ENCODE results near the gene TCP1. TPM values are rescaled to one million over a fixed set of nuclear protein-coding genes. Genes with fewer than 3 reads are reported as not detected.
A peak's percentile ranks its signal among the peaks of the same experiment; 100 is the strongest.

TCP1 gene
- total and polyA plus RNA-seq, 9 of the 15 experiments (the other 6 are each of a cell fraction or from before 2014, with no cell fraction given) = 331 to 801 (median 645) TPM

- TF ChIP-seq KLF6 (CRISPR knock-in tag; IDR thresholded peaks at IDR 0.05; ENCODE audit: borderline replicate concordance) (peak; percentile 74; the same call in 1 of the 2 replicates), BRF2 (IDR thresholded peaks at IDR 0.05; ENCODE audit: borderline replicate concordance, insufficient read depth, insufficient read length) (no peak), MEF2A (IDR thresholded peaks at IDR 0.05; ENCODE audit: control insufficient read depth, low read depth, low read length) (no peak), HNRNPL (IDR thresholded peaks at IDR 0.05; ENCODE audit: low read depth, low read length) (no peak), HNRNPUL1 (IDR thresholded peaks at IDR 0.05; ENCODE audit: low read length) (no peak), ZNF583 (CRISPR knock-in tag; IDR thresholded peaks at IDR 0.05) (peak; percentile 83; the same call in 1 of the 2 replicates), ZNF3 (CRISPR knock-in tag; IDR thresholded peaks at IDR 0.05) (no peak), FOXP1 (CRISPR knock-in tag; IDR thresholded peaks at IDR 0.05) (peak; percentile 86), ZNF586 (CRISPR knock-in tag; conservative IDR thresholded peaks at IDR 0.05) (no peak; the same call in 1 of the 2 replicates), ELK3 (CRISPR knock-in tag; IDR thresholded peaks at IDR 0.05) (peak; percentile 85; the same call in 1 of the 2 replicates), STAT5B (CRISPR knock-in tag; IDR thresholded peaks at IDR 0.05) (no peak), ZZZ3 (IDR thresholded peaks at IDR 0.05) (no peak; the same call in 1 of the 2 replicates), PHB2 (IDR thresholded peaks at IDR 0.05; ENCODE audit: low read depth) (no peak), SOX6 (IDR thresholded peaks at IDR 0.05) (peak; percentile 34; the same call in 1 of the 2 replicates), EP300 (IDR thresholded peaks at IDR 0.05; ENCODE audit: low read length) (peak; percentile 73), ZBTB49 (CRISPR knock-in tag; IDR thresholded peaks at IDR 0.05; ENCODE audit: borderline replicate concordance) (no peak), TSHZ1 (CRISPR knock-in tag; IDR thresholded peaks at IDR 0.05) (peak; percentile 25; the same call in 1 of the 2 replicates), ZNF165 (CRISPR knock-in tag; IDR thresholded peaks at IDR 0.05; ENCODE audit: borderline replicate concordance) (peak; percentile 89; the same call in 1 of the 2 replicates), ZNF146 (CRISPR knock-in tag; IDR thresholded peaks at IDR 0.05; ENCODE audit: unreplicated experiment) (no peak), ZNF143 (CRISPR knock-in tag; IDR thresholded peaks at IDR 0.05) (peak; percentile 86), CC2D1A (IDR thresholded peaks at IDR 0.05) (no peak)
Observed at GRCh38 chr6:159789377-159790148, at the start of gene TCP1 (continued).

Data from K562 (cell line).